ENCODE data around the gene STH.
A peak's percentile ranks its signal among the peaks of the same experiment; 100 is the strongest.
"Not testable (repeated sequence)": the region's sequence is repeated elsewhere in the genome, so short reads cannot be mapped to it uniquely, and the experiment has no call there.

Gene STH

DNA sequence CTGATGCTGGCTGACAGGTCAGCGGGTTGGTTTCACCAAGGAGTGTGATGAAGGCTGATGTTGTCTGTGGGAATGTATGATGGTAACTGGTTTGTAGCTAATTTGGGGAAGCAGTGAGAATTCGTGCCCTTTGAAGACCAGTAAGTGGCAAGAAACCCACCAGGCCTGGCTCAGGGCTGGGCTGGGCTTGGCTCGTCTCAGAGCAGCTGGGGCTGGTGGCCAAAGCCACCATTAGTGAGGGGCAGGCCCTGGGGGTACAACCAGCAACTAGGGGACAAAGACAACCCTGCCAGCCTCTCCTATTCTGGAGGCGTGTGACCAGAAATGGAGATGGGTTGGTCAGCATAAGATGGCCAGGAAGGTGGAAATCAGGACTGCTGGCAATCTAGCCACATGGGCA, 13.0 kb upstream of the STH start:
- no peak for DNase-seq

DNA sequence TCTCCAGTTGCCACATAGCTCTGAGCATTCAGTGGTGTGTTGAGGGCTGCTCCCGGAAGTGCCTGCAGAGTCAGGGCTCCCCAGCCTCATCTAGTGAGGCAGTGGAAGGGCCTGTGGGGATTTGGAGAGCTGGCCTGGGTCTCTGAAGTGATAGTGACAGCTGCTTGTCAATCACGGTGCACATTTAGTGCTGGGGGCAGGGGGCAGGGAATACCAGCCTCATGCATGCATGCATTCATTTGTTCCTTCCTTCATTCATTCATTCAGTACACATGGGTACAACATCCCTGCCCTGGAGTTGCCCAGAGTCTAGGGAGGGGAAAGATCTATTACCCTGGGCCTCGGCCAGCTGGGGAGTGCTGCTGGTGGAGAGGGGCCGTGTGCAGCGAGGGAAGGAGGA, 11.3 kb upstream of the STH start:
- no peak for DNase-seq

DNA sequence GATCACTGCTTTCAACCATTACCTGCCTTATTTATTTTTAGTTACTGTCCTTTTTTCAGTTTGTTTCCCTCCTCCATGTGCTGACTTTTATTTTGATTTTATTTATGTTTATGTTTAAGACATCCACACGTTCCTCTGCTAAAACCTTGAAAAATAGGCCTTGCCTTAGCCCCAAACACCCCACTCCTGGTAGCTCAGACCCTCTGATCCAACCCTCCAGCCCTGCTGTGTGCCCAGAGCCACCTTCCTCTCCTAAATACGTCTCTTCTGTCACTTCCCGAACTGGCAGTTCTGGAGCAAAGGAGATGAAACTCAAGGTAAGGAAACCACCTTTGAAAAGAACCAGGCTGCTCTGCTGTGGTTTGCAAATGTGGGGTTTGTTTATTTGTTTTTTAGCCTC, 9.3 kb upstream of the STH start:
- DNase-seq: no peak

DNA sequence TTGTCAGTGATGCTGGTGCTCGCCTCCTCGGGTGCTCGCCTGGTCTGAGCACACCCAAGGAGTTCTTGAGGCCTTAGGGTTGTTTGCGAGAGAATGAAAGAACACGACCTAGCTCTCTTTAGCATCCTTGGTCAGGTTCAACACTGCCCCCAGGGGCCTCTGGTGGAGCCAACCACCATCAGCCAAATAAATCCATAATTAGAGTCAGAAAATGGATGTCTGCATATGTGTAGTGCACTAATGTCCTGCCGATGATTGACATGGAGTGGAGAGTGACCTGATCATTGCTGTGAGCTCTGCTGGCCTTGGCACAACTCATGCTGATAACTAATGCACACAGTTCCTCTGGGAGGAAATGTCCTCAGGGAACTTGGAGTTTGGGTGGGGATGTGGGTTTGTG, 8.2 kb upstream of the STH start:
- no peak for DNase-seq

DNA sequence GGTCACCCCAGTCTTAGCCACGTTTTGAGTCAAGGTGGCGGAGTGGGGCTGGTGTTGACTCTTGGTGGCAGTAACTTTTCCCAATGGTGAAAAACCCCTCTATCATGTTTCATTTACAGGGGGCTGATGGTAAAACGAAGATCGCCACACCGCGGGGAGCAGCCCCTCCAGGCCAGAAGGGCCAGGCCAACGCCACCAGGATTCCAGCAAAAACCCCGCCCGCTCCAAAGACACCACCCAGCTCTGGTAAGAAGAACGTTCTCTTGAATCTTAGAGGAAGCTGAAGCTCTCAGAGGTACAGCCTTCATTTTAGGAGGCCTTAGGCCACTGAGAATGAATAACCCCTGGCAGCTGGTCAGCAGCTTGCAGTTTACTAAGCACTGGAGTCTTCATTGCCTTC, 7.7 kb upstream of the STH start:
- no peak for DNase-seq

DNA sequence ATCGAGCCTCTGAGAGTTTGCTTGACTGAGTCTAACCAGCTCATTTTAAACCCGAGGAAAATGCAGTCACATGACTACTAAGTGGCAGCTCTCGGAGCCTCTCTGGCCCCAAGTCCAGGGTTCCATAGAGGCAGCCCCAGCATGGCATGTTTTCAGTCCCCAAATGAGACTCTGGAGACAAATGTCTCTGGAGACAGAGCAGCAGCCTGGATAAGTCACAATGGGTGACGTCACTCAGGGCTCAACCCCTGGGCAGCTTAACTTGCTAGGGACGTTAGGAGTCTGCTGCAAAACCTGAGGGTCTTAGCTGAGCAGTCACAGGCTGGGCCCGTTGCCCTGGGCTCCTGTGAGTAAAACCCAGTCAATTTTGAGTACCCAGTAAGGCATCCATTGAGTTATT, 6.9 kb upstream of the STH start:
- DNase-seq: no peak

DNA sequence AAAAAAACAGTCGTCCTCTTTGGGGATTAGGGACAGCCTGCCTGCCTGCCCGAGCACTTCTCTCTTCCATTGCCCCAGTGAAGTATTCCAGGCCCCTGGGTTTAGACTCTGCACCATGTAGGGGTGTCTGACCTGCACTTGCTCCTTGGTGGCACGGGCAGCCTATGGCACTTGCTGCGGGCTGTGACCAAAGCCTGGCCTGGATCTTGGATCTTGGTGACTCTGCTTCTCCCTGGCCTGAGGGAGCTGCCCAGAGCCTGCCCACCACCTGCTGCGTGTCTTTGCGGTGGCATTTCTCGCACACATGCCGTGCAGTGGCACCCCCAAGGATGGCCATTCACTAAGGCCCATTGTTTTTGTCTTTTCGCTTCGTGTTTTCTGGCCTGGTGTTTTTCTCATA, 6.1 kb upstream of the STH start:
- DNase-seq: no peak

DNA sequence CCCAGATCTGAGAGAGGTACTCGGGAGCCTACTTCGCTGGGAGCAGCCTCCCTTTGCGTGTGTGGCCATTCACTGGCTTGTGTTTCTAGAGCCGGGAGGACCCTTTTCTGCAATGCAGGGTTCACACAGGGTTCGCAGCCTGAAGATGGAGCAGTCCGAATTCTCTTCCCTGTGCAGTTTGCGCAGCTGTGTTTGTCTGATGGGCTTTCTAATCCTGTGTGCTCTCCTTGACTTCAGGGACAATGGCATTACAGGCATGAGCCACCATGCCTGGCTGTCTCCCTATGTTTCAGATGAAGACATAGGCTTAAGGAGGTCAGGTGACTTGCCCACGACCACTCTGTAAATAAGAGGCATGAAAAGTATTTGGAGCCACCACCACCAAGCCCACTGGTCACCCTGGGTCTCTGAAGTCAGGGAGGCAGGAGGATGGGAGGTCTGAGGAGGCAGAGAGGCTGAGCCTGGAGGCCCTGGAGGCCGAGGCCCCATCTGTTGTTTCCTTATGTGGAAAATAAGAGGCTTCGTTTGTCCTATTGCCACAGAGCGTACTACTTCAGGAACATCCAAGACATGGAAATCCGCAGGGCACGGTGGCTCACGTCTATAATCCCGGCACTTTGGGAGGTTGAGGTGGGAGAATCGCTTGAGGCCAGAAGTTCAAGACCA, 5.0 kb upstream of the STH start:
- DNase-seq: no peak

DNA sequence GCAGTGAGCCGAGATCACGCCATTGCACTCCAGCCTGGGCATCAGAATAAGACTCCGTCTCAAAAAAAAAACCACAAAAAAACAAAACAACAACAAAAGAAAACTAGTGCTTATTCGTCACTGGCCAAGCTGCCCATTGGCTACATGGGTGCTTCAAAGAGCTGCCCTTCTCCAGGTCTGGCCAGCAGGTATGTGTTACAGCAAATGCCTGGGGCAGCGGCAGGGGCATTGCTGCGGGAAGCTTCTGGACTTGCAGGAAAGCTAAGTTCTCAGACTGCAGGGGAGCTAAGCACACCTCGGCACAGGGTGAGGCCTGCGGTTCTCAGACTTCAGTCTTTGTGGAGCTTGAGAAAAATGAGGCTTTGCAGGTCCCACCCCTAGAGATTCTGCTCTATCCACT, 4.1 kb upstream of the STH start:
- no peak for DNase-seq

DNA sequence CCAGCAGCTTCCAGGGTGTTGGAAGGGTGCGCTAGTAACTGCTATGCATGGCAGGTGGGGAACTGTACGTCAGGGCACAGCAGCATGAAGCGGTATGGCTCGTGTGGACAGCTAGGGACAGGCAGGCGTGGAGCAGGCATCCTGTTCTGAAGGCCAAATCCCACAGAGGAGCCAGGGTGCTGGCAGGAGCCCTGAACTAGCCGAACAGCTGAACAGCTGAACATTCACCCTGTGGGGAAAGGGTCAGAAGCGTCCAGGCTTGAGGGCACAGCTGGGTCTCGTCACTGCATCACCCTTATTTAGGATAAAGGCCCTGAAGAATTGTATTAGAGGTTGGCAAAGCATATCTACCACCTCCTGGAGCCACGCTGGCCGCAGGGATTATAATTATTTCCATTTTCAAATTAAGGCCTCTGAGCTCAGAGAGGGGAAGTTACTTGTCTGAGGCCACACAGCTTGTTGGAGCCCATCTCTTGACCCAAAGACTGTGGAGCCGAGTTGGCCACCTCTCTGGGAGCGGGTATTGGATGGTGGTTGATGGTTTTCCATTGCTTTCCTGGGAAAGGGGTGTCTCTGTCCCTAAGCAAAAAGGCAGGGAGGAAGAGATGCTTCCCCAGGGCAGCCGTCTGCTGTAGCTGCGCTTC, 3.3 kb upstream of the STH start:
- DNase-seq: no peak

DNA sequence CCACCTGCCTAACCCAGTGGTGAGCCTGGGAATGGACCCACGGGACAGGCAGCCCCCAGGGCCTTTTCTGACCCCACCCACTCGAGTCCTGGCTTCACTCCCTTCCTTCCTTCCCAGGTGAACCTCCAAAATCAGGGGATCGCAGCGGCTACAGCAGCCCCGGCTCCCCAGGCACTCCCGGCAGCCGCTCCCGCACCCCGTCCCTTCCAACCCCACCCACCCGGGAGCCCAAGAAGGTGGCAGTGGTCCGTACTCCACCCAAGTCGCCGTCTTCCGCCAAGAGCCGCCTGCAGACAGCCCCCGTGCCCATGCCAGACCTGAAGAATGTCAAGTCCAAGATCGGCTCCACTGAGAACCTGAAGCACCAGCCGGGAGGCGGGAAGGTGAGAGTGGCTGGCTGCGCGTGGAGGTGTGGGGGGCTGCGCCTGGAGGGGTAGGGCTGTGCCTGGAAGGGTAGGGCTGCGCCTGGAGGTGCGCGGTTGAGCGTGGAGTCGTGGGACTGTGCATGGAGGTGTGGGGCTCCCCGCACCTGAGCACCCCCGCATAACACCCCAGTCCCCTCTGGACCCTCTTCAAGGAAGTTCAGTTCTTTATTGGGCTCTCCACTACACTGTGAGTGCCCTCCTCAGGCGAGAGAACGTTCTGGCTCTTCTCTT, 2.6 kb upstream of the STH start:
- no peak for DNase-seq

DNA sequence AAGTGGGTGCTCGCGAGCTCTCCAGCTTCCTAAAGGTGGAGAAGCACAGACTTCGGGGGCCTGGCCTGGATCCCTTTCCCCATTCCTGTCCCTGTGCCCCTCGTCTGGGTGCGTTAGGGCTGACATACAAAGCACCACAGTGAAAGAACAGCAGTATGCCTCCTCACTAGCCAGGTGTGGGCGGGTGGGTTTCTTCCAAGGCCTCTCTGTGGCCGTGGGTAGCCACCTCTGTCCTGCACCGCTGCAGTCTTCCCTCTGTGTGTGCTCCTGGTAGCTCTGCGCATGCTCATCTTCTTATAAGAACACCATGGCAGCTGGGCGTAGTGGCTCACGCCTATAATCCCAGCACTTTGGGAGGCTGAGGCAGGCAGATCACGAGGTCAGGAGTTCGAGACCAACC, 1.9 kb upstream of the STH start:
- DNase-seq: no peak

DNA sequence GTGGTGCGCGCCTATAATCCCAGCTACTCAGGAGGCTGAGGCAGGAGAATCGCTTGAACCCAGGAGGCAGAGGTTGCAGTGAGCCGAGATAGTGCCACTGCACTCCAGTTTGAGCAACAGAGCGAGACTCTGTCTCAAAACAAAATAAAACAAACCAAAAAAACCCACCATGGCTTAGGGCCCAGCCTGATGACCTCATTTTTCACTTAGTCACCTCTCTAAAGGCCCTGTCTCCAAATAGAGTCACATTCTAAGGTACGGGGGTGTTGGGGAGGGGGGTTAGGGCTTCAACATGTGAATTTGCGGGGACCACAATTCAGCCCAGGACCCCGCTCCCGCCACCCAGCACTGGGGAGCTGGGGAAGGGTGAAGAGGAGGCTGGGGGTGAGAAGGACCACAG, 1.4 kb upstream of the STH start:
- no peak for DNase-seq

DNA sequence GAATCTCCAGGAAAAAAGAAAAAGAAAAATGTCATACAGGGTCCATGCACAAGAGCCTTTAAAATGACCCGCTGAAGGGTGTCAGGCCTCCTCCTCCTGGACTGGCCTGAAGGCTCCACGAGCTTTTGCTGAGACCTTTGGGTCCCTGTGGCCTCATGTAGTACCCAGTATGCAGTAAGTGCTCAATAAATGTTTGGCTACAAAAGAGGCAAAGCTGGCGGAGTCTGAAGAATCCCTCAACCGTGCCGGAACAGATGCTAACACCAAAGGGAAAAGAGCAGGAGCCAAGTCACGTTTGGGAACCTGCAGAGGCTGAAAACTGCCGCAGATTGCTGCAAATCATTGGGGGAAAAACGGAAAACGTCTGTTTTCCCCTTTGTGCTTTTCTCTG, 845 bp downstream of the STH start:
- no peak for DNase-seq

DNA sequence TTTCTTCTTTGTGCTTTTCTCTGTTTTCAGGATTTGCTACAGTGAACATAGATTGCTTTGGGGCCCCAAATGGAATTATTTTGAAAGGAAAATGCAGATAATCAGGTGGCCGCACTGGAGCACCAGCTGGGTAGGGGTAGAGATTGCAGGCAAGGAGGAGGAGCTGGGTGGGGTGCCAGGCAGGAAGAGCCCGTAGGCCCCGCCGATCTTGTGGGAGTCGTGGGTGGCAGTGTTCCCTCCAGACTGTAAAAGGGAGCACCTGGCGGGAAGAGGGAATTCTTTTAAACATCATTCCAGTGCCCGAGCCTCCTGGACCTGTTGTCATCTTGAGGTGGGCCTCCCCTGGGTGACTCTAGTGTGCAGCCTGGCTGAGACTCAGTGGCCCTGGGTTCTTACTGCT, 1.2 kb downstream of the STH start:
- DNase-seq: no peak

DNA sequence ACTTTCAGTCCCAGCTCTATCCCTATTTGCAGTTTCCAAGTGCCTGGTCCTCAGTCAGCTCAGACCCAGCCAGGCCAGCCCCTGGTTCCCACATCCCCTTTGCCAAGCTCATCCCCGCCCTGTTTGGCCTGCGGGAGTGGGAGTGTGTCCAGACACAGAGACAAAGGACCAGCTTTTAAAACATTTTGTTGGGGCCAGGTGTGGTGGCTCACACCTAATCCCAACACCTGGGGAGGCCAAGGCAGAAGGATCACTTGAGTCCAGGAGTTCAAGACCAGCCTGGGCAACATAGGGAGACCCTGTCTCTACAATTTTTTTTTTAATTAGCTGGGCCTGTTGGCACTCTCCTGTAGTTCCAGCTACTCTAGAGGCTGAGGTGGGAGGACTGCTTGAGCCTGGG, 1.7 kb downstream of the STH start:
- DNase-seq: no peak

DNA sequence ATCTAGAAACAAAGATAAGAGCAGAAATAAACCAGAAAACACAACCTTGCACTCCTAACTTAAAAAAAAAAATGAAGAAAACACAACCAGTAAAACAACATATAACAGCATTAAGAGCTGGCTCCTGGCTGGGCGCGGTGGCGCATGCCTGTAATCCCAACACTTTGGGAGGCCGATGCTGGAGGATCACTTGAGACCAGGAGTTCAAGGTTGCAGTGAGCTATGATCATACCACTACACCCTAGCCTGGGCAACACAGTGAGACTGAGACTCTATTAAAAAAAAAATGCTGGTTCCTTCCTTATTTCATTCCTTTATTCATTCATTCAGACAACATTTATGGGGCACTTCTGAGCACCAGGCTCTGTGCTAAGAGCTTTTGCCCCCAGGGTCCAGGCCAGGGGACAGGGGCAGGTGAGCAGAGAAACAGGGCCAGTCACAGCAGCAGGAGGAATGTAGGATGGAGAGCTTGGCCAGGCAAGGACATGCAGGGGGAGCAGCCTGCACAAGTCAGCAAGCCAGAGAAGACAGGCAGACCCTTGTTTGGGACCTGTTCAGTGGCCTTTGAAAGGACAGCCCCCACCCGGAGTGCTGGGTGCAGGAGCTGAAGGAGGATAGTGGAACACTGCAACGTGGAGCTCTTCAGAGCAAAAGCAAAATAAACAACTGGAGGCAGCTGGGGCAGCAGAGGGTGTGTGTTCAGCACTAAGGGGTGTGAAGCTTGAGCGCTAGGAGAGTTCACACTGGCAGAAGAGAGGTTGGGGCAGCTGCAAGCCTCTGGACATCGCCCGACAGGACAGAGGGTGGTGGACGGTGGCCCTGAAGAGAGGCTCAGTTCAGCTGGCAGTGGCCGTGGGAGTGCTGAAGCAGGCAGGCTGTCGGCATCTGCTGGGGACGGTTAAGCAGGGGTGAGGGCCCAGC, 2.6 kb downstream of the STH start:
- DNase-seq: no peak

DNA sequence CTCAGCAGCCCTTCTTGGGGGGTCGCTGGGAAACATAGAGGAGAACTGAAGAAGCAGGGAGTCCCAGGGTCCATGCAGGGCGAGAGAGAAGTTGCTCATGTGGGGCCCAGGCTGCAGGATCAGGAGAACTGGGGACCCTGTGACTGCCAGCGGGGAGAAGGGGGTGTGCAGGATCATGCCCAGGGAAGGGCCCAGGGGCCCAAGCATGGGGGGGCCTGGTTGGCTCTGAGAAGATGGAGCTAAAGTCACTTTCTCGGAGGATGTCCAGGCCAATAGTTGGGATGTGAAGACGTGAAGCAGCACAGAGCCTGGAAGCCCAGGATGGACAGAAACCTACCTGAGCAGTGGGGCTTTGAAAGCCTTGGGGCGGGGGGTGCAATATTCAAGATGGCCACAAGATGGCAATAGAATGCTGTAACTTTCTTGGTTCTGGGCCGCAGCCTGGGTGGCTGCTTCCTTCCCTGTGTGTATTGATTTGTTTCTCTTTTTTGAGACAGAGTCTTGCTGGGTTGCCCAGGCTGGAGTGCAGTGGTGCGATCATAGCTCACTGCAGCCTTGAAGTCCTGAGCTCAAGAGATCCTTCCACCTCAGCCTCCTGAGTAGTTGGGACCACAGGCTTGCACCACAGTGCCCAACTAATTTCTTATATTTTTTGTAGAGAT, 3.4 kb downstream of the STH start:
- DNase-seq: peak; percentile 72

DNA sequence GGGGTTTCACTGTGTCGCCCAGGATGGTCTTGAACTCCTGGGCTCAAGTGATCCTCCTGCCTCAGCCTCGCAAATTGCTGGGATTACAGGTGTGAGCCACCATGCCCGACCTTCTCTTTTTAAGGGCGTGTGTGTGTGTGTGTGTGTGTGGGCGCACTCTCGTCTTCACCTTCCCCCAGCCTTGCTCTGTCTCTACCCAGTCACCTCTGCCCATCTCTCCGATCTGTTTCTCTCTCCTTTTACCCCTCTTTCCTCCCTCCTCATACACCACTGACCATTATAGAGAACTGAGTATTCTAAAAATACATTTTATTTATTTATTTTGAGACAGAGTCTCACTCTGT, 3.9 kb downstream of the STH start:
- no peak for DNase-seq

DNA sequence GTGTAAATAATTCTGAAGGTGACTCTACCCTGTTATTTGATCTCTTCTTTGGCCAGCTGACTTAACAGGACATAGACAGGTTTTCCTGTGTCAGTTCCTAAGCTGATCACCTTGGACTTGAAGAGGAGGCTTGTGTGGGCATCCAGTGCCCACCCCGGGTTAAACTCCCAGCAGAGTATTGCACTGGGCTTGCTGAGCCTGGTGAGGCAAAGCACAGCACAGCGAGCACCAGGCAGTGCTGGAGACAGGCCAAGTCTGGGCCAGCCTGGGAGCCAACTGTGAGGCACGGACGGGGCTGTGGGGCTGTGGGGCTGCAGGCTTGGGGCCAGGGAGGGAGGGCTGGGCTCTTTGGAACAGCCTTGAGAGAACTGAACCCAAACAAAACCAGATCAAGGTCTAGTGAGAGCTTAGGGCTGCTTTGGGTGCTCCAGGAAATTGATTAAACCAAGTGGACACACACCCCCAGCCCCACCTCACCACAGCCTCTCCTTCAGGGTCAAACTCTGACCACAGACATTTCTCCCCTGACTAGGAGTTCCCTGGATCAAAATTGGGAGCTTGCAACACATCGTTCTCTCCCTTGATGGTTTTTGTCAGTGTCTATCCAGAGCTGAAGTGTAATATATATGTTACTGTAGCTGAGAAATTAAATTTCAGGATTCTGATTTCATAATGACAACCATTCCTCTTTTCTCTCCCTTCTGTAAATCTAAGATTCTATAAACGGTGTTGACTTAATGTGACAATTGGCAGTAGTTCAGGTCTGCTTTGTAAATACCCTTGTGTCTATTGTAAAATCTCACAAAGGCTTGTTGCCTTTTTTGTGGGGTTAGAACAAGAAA, 5.1 kb downstream of the STH start:
- no peak for DNase-seq

DNA sequence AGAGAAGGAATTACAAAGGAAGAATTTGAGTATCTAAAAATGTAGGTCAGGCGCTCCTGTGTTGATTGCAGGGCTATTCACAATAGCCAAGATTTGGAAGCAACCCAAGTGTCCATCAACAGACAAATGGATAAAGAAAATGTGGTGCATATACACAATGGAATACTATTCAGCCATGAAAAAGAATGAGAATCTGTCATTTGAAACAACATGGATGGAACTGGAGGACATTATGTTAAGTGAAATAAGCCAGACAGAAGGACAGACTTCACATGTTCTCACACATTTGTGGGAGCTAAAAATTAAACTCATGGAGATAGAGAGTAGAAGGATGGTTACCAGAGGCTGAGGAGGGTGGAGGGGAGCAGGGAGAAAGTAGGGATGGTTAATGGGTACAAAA, 7.0 kb downstream of the STH start:
- DNase-seq: not testable (repeated sequence)

DNA sequence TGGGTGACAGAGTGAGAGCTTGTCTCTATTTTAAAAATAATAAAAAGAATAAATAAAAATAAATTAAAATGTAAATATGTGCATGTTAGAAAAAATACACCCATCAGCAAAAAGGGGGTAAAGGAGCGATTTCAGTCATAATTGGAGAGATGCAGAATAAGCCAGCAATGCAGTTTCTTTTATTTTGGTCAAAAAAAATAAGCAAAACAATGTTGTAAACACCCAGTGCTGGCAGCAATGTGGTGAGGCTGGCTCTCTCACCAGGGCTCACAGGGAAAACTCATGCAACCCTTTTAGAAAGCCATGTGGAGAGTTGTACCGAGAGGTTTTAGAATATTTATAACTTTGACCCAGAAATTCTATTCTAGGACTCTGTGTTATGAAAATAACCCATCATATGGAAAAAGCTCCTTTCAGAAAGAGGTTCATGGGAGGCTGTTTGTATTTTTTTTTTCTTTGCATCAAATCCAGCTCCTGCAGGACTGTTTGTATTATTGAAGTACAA, 8.5 kb downstream of the STH start:
- no peak for DNase-seq
